Measurements from ENCODE around the gene SEPTIN7. TPM values are rescaled to one million over a fixed set of nuclear protein-coding genes. Genes with fewer than 3 reads are reported as not detected.

SEPTIN7 gene
- total RNA-seq, 2 donors from 2014 or later: 107 to 164 TPM

- peak overlapping the region; percentile 98 for H3K27ac ChIP-seq
- peaks cover 3% of the 10 kb centered on the region for H3K4me1 ChIP-seq
- no peak for DNase-seq
- TF ChIP-seq CTCF (IDR thresholded peaks at IDR 0.05): no peak
- H3K36me3 ChIP-seq: no peaks in the 10 kb centered on the region
- no peaks in the 10 kb centered on the region for H3K9me3 ChIP-seq
- H3K27me3 ChIP-seq: no peaks in the 10 kb centered on the region
- peak overlapping the region; percentile 82 to 94 for H3K9ac ChIP-seq (ENCODE audit: low read depth in 2 of 2, low read length in 2 of 2)
- peak overlapping the region; percentile 74 for H3K4me3 ChIP-seq
- intact Hi-C loops (cut with DNase I): loop anchor here (5.0 to 10.0 kb wide), 2 partner anchors 63 to 105 kb away; no protein-coding TSS in a partner anchor
These were observed 1.2 kb downstream of the SEPTIN7 start for GRCh38 chr7:35802102-35802466.

GRCh38 chr7:35802649-35803048 lies 1.8 kb downstream of the SEPTIN7 start:
- intact Hi-C loops (cut with DNase I): loop anchor here (5.0 to 10.0 kb wide), 2 partner anchors 62 to 105 kb away; no protein-coding TSS in a partner anchor
- H3K4me3 ChIP-seq: peak overlapping the region; percentile 74
- DNase-seq: peak; percentile 18

DNA sequence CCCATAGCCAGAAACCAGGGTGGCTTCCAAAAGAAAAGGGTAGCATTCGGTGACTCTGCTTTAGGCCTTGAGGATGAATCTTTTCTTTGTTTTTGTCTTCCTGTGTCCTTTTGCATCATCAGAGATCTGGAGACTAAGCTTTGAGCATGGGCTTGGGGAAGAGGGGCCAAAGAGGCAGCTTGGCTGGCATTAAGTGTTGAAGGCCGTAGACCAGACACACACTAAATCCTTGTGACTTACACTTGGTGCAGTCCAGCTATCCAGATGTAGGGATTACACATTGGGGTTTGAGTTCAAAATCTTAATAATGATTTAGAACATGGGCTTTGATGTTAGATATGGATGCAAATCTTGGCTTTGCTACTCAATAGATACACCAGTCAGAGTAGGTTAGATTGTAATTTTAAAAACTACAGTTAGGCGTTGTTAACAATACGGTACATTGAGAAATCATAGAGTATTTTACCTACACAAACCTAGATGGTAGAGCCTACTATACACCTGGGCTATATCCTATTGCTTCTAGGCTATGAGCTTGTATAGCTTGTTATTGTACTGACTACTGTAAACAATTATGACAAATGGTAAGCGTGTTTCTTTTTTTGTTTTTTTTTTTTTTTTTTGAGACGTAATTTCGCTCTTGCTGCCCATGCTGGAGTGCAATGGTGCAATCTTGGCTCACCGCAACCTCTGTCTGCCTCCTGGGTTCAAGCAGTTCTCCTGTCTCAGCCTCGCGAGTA lies 3.5 kb downstream of the SEPTIN7 start:
- intact Hi-C loops (cut with DNase I): loop anchor here (5.0 to 10.0 kb wide), 2 partner anchors 60 to 103 kb away; no protein-coding TSS in a partner anchor
- H3K27ac ChIP-seq: no peak overlapping the region
- H3K9ac ChIP-seq (ENCODE audit: low read depth in 2 of 2, low read length in 2 of 2): no peak overlapping the region
- H3K27me3 ChIP-seq: no peaks in the 10 kb centered on the region
- no peak overlapping the region for H3K4me3 ChIP-seq
- peaks cover 3% of the 10 kb centered on the region for H3K4me1 ChIP-seq
- H3K36me3 ChIP-seq: no peaks in the 10 kb centered on the region
- no peak for DNase-seq
- no peaks in the 10 kb centered on the region for H3K9me3 ChIP-seq
- no peak for TF ChIP-seq CTCF (IDR thresholded peaks at IDR 0.05)

More at GRCh38 chr7:35802649-35803048, 1.8 kb downstream of the SEPTIN7 start:
- Histone ChIP-seq H3K36me3 (no peaks in the 10 kb centered on the region), H3K27ac (no peak overlapping the region), H3K27me3 (no peaks in the 10 kb centered on the region), H3K9ac (ENCODE audit: low read depth in 2 of 2, low read length in 2 of 2) (peak overlapping the region in 1 of 2 donors; percentile 82), H3K4me1 (peaks cover 3% of the 10 kb centered on the region), H3K9me3 (no peaks in the 10 kb centered on the region)
- no peak for TF ChIP-seq CTCF (IDR thresholded peaks at IDR 0.05)

DNA sequence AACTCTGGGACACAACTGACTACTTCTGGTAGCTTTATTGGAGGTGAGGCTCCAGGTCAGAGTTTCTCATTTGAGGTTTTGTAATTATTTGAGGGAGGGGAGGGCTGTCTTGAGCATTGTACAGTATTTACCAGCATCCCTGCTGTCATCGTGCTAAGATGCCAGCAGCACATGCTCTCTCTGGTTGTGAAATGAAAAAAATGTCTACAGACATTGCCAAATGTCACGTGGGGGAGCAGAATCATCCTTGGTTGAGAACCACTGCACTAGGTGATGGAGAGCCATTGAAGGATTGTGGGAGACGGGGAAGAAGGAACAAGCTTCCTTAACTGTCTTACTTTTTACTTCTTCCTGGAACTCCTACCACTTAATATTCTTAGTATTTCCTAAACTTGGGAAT lies 5.0 kb downstream of the SEPTIN7 start:
- Histone ChIP-seq H3K4me1 (peaks cover 3% of the 10 kb centered on the region), H3K9me3 (no peaks in the 10 kb centered on the region), H3K27me3 (no peaks in the 10 kb centered on the region), H3K27ac (no peak overlapping the region), H3K36me3 (no peaks in the 10 kb centered on the region), H3K9ac (ENCODE audit: low read depth in 2 of 2, low read length in 2 of 2) (no peak overlapping the region), H3K4me3 (no peak overlapping the region)
- intact Hi-C loops (cut with DNase I): loop anchor here (10.0 kb wide), 1 partner anchor 59 kb away; no protein-coding TSS in a partner anchor
- TF ChIP-seq CTCF (IDR thresholded peaks at IDR 0.05): no peak
- DNase-seq: no peak

- DNase-seq: no peak
- TF ChIP-seq CTCF (IDR thresholded peaks at IDR 0.05): no peak
These were observed 15.7 kb downstream of the SEPTIN7 start for GRCh38 chr7:35816514-35816913.

More at GRCh38 chr7:35816514-35816913, 15.7 kb downstream of the SEPTIN7 start:
- no peaks in the 10 kb centered on the region for H3K4me1 ChIP-seq
- no peaks in the 10 kb centered on the region for H3K27me3 ChIP-seq
- H3K4me3 ChIP-seq: no peak overlapping the region
- H3K36me3 ChIP-seq: no peaks in the 10 kb centered on the region
- intact Hi-C loops (cut with DNase I): no loop called here
- no peaks in the 10 kb centered on the region for H3K9me3 ChIP-seq
- H3K9ac ChIP-seq (ENCODE audit: low read depth in 2 of 2, low read length in 2 of 2): no peak overlapping the region
- no peak overlapping the region for H3K27ac ChIP-seq
